ENCODE data around the gene CCDC40. TPM values are rescaled to one million over a fixed set of nuclear protein-coding genes. Genes with fewer than 3 reads are reported as not detected.

Gene CCDC40
- total RNA-seq, 2 donors from 2014 or later, result 3.0 to 9.3 TPM

DNA sequence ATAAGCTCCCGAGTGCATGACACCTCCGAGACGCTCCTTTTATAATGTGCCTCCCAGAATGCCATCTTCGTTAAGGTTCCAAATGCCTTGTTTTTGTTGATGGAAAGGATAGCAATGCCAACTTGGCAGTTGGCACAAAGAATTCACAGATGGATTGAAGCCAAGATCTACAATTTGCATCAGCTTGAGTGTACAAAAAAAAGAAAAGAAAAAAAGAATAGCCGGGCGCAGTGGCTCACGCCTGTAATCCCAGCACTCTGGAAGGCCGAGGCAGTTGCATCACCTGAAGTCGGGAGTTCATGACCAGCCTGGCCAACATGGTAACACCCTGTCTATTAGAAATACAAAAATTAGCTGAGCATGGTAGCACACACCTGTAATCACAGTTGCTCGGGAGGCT is 8.4 kb upstream of the CCDC40 start:
- Histone ChIP-seq H3K27ac (peak overlapping the region; percentile 41 to 82), H3K4me3 (no peak overlapping the region), H3K4me1 (peaks cover 0 to 56% of the 10 kb centered on the region in 2 donors), H3K27me3 (no peaks in the 10 kb centered on the region), H3K9me3 (no peaks in the 10 kb centered on the region), H3K36me3 (no peaks in the 10 kb centered on the region)
- DNase-seq (ENCODE audit: low spot score), result no peak
- TF ChIP-seq, protein P1, sequence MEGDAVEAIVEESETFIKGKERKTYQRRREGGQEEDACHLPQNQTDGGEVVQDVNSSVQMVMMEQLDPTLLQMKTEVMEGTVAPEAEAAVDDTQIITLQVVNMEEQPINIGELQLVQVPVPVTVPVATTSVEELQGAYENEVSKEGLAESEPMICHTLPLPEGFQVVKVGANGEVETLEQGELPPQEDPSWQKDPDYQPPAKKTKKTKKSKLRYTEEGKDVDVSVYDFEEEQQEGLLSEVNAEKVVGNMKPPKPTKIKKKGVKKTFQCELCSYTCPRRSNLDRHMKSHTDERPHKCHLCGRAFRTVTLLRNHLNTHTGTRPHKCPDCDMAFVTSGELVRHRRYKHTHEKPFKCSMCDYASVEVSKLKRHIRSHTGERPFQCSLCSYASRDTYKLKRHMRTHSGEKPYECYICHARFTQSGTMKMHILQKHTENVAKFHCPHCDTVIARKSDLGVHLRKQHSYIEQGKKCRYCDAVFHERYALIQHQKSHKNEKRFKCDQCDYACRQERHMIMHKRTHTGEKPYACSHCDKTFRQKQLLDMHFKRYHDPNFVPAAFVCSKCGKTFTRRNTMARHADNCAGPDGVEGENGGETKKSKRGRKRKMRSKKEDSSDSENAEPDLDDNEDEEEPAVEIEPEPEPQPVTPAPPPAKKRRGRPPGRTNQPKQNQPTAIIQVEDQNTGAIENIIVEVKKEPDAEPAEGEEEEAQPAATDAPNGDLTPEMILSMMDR (IDR thresholded peaks at IDR 0.05), result no peak

DNA sequence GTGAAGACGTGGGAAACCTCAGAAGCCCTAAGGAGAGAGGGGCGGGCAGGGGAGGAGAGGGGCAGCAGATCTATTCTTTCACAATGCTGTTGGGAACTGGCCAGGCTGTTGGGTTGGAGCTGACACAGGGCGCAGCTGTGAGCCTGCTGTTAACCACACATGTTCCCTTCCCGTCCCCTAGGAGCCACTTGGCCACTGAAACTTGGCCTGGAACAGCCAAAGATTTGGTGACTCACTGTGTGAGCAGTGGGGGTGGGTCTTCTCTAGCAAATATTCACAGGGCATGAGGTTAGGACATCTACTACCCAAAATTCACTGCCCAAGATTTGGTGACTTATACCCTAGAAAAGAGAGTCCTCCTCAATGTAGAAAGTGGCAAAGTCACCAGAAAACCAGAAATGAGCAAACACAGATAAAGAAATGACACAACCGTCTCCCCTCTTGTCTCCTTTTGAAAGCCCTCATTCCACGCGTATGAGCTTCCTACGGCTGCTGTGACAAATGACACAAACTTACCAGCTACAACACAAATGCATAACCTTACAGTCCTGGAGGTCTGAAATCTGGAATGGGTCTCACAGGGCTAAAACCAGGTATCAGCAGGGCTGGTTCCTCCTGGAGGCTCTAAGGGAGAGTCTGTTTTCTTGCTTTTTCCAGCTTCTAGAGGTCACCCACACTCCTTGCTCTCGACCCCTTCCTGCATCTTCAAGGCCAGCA is 7.0 kb upstream of the CCDC40 start:
- TF ChIP-seq, protein P1 (IDR thresholded peaks at IDR 0.05), result no peak
- peaks cover 0 to 48% of the 10 kb centered on the region in 2 donors for H3K4me1 ChIP-seq
- peak; percentile 95 for DNase-seq (ENCODE audit: low spot score)

DNA sequence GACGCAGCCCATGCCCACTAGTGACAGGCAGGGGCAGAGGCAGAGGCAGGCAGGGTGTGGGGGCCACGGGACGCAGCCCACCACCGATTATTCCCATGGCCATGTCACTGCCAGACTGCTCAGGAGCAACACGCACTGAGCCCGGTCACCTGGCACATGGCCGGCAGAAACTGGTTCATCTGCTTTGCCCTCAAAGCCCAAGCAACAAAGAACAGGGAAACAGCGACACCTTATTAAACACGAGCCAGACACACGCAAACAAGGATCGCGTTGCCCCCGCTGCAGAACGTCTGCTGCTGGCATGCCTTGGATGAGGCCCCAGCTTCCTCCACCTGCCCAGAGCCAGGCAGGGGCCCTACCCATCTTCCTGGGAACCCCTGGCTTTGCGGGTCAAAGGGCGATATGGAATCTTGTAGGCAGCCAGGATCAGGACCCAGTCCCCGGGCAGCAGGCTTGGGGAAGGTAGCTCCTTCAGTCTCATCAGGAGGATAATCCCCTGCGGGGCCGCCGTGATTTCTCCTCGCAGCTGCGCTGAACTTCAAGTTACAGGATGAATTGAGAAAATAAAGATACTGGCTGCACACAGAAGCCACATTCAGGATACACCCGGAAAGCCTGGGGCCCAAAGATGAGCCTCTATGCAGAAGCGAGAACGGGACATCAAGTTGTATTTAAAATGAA is 5.6 kb upstream of the CCDC40 start:
- TF ChIP-seq, protein P1 (IDR thresholded peaks at IDR 0.05), result no peak

More for the DNA sequence above, 7.0 kb upstream of the CCDC40 start:
- Histone ChIP-seq H3K36me3 (no peaks in the 10 kb centered on the region), H3K27me3 (no peaks in the 10 kb centered on the region), H3K9me3 (no peaks in the 10 kb centered on the region), H3K27ac (peak overlapping the region; percentile 41 to 46), H3K4me3 (no peak overlapping the region)

DNA sequence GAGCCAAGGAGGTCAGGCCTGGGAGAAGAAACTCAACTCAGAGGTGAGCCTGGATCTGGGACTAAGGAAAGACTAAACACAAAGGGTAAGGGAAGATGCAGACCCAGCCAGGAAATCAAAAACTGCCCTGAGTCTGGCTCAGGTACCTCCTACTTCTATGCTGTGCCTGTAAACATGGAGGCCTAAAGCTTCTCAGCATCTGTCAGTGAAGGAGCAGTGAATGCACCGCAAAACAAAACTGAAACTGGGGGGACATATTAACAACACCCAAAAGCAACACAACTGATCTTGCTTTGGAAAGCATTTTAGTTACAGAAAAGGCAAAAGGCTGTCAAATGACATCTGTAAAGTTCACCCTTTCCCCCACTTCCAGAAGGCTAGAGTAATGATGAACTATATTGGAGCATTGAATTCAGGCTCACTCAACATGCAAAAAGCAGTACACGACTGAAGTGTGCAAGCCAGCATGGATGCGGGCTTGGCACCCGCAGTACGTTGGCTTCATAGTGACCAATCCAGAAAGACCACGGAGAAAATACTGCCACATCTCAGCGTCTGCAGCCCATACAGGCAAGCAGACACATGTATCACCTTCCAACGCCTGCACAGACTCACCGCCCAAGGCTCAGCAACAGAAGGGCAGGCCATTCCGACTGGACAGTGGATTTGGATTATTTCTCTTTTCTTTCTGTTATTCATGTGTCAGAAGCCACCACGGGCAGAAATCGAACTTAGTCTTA is 4.6 kb upstream of the CCDC40 start:
- no peak overlapping the region for H3K4me3 ChIP-seq
- H3K36me3 ChIP-seq, result no peaks in the 10 kb centered on the region
- H3K4me1 ChIP-seq, result peaks cover 0 to 43% of the 10 kb centered on the region in 2 donors
- H3K9me3 ChIP-seq, result no peaks in the 10 kb centered on the region
- H3K27ac ChIP-seq, result no peak overlapping the region
- TF ChIP-seq, protein P1 (IDR thresholded peaks at IDR 0.05), result no peak
- H3K27me3 ChIP-seq, result no peaks in the 10 kb centered on the region
- no peak for DNase-seq (ENCODE audit: low spot score)

More for the DNA sequence above, 5.6 kb upstream of the CCDC40 start:
- Histone ChIP-seq H3K27ac (no peak overlapping the region), H3K36me3 (no peaks in the 10 kb centered on the region), H3K9me3 (no peaks in the 10 kb centered on the region), H3K4me1 (peaks cover 0 to 46% of the 10 kb centered on the region in 2 donors), H3K27me3 (no peaks in the 10 kb centered on the region), H3K4me3 (no peak overlapping the region)
- DNase-seq (ENCODE audit: low spot score), result no peak

DNA sequence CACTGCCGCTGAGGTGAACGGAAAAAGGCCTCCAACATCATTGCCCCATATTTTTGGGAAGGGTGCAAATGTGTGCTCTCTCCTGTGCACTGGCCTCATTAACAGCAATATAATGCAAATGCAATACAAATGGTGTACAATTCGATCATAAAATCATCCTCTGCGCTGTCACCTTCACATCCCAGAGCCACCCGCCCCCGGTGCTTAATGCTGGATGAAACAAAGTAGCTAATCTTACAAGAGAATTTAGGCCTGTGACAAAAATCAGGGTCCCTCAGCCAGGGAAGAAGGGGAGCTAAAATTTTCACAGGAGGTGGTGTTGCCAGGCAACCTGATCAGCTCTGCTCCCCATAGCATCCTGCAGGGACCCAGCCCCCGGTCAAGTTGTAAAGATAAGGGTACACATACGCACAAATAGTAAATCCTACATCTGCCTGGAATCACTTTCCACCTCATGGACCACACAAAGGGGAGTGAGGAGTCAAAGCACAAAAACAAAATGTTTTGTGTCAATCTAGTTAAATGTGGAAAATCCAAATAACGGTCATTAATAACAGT is 3.7 kb upstream of the CCDC40 start:
- Histone ChIP-seq H3K27me3 (no peaks in the 10 kb centered on the region), H3K4me1 (peaks cover 0 to 48% of the 10 kb centered on the region in 2 donors), H3K36me3 (no peaks in the 10 kb centered on the region), H3K9me3 (no peaks in the 10 kb centered on the region), H3K4me3 (no peak overlapping the region), H3K27ac (no peak overlapping the region)
- TF ChIP-seq, protein P1 (IDR thresholded peaks at IDR 0.05), result no peak
- no peak for DNase-seq (ENCODE audit: low spot score)

Measured in right atrium auricular region (tissue), 2 donors.